NOMO-1 (cell line): ENCODE results near the gene AP1S1.
"Not testable (repeated sequence)": the region's sequence is repeated elsewhere in the genome, so short reads cannot be mapped to it uniquely, and the experiment has no call there.

Experiments
- DNase-seq, 2 experiments: peaks; one replicate each; lab custom pipeline; 2025; ENCODE audit not compliant: unreplicated experiment in 2 of 2; lab: John Stamatoyannopoulos, UW

AP1S1 gene

DNA sequence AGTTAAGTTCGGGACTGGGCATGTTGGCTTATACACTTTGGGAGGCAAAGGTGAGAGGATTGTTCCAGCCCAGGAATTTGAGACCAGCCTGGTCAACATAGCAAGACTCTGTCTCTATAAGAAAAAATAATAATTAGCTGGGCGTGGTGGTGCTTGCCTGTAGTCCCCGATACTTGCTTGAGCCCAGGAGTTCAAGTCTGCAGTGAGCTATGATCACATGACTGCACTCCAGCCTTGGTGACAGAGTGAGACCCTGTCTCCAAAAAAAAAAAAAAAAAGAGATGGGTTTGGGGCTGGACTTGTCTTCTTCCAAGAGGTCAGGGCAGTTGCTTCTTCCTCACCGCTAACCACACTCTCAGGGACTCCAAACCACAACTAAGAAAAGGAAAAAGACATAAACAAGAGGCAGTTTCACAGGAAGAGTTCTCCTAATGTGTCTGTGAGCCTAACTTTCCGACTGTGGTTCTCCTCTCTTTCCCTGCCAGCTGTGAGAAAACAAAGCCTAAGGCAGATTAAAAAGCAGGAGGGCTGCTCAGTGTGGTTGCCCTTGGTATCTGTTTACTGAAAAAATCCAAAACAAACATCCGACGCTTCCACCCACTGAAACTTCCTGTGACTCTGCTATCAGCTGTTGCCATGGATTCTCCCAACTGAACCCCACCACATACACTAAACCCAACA is 29.8 kb upstream of the AP1S1 start:
- DNase-seq = peak; percentile 20 to 51

DNA sequence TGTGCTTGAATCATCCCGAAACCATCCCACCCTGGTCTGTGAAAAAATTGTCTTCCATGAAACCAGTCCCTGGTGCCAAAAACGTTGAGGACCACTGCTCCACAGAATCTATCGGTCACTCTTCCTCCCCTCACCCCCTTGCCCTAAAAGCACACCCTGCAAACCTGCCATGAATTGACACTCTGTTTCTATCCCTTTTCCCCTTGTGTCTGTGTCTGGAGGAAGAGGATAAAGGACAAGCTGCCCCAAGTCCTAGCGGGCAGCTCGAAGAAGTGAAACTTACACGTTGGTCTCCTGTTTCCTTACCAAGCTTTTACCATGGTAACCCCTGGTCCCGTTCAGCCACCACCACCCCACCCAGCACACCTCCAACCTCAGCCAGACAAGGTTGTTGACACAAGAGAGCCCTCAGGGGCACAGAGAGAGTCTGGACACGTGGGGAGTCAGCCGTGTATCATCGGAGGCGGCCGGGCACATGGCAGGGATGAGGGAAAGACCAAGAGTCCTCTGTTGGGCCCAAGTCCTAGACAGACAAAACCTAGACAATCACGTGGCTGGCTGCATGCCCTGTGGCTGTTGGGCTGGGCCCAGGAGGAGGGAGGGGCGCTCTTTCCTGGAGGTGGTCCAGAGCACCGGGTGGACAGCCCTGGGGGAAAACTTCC is 28.2 kb upstream of the AP1S1 start:
- DNase-seq = no peak

DNA sequence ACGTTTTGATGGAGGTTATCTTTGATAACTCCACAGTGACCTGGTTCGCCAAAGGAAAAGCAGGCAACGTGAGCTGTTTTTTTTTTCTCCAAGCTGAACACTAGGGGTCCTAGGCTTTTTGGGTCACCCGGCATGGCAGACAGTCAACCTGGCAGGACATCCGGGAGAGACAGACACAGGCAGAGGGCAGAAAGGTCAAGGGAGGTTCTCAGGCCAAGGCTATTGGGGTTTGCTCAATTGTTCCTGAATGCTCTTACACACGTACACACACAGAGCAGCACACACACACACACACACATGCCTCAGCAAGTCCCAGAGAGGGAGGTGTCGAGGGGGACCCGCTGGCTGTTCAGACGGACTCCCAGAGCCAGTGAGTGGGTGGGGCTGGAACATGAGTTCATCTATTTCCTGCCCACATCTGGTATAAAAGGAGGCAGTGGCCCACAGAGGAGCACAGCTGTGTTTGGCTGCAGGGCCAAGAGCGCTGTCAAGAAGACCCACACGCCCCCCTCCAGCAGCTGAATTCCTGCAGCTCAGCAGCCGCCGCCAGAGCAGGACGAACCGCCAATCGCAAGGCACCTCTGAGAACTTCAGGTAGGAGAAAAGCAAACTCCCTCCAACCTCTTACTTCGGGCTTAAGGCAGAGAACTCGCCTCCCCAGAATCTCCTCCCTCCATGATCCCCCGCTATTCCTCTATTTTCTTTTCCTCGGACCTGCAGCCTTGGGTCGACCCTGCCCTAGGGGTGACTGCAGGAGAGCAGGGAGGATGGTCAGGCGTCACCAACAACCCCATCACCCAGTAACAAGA is 27.4 kb upstream of the AP1S1 start, which contains the start of gene SERPINE1:
TSS of gene SERPINE1 (plus strand) at position 454 of the 809 bp plus-strand sequence. CDS start 1,290 bp downstream, outside the sequence.
- DNase-seq = no peak

GRCh38 chr7:101127460-101128039 is 26.7 kb upstream of the AP1S1 start:
- DNase-seq = no peak

DNA sequence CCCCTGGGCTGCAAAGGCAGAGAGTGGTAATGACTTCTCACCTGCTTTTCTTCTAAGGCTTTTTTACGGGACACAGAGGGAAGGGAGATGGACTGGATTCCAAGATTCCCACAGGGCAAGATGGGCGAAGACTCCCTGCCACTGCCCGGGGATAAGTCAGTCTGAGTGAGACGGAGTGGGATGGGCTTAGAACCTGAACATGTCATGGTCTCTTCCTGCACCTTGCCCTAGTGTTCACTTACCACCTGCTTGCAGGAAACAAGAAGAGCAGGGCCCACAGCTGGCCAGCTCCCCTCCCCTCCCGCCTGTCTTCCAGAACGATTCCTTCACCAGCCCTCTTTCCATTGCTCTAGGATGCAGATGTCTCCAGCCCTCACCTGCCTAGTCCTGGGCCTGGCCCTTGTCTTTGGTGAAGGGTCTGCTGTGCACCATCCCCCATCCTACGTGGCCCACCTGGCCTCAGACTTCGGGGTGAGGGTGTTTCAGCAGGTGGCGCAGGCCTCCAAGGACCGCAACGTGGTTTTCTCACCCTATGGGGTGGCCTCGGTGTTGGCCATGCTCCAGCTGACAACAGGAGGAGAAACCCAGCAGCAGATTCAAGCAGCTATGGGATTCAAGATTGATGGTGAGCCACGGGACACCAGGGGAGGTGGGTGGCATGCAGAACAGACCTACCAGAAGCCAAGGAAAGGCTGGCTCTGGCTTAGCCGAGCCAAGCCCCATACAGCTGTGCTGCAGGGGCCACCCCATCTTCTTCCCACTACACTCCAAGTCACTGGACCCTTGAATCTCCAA is 26.0 kb upstream of the AP1S1 start:
- no peak for DNase-seq

DNA sequence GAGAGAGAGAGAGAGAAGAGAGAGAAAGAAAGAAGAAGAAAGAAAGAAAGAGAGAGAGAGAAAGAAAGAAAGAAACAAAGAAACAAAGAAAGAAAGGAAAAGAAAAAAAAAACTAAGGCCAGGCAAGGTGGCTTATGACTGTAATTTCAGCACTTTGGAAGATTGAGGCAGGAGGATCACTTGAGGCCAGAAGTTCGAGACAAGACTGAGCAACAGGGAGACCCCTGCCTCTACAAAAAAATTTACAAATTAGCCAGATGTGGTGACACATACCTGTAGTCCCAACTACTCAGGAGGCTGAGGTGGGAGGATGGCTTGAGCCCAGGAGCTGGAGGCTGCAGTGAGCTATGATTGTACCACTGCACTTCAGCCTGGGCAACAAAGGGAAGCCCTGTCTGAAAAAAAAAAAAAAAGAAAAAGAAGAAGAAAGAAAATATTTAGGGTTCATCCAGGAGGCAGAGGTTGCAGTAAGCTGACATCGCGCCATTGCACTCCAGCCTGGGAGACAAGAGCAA is 24.6 kb upstream of the AP1S1 start:
- no peak for DNase-seq

DNA sequence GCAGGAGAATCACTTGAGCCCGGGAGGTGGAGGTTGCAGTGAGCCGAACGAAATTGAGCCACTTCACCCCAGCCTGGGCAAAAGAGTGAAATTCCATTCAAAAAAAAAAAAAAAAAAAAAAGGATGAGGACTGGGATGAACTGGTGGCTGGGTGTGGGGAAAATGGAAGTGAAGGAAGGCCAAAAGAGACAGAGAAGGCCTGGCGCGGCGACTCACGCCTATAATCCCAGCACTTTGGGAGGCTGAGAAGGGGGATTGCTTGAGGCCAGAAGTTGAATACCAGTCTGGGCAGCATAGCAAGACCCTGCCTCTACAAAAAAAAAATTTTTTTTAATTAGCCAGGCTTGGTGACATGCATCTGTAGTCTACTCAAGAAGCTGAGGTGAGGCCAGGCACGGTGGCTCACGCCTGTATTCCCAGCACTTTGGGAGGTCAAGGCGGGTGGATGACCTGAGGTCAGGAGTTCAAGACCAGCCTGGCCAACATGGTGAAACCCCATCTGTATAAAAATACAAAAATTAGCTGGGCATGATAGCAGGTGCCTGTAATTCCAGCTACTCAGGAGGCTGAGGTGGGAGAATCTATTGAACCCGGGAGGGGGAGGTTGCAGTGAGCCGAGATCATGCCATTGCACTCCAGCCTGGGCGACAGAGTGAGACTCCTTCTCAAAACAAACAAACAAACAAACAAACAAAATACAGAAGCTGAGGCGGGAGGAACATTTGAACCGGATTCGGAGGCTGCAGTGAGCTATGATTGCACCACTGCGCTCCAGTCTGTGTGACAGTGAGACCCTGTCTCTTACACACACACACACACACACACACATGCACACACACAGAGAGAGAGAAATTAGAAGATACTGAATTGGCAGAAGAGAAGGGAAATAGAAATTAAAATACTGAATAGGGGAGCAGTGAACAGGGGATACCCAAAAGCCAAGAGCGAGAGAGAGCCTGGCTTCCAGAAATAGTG is 21.4 kb upstream of the AP1S1 start:
- not testable (repeated sequence) for DNase-seq

DNA sequence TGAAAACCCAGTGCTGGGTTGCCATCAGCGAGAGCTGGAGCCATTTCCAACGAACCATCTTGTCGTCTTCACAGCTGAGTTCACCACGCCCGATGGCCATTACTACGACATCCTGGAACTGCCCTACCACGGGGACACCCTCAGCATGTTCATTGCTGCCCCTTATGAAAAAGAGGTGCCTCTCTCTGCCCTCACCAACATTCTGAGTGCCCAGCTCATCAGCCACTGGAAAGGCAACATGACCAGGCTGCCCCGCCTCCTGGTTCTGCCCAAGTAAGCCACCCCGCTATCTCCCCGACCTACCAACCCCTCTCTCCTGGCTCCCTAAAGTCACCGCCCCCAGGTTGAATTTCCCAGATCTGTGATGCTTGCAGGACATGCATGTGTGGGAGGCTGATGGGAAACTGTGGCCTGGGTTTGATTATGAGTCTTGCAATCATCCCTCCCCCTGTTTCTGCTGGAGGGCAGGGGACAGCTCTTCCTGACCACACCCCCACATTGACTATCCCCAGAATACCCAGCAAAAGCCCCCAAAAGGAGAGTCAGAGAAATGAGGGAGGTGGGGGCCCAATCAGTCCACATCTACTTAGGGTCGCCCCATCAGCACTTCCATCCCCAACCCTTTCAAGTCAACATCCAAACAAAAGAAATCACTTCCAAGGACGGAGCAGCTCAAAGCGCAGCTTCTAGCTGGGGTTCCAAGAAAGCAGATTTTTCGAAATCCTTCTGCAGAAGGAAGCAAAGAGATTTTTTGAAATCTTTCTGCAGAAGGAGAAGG is 20.5 kb upstream of the AP1S1 start:
- no peak for DNase-seq

DNA sequence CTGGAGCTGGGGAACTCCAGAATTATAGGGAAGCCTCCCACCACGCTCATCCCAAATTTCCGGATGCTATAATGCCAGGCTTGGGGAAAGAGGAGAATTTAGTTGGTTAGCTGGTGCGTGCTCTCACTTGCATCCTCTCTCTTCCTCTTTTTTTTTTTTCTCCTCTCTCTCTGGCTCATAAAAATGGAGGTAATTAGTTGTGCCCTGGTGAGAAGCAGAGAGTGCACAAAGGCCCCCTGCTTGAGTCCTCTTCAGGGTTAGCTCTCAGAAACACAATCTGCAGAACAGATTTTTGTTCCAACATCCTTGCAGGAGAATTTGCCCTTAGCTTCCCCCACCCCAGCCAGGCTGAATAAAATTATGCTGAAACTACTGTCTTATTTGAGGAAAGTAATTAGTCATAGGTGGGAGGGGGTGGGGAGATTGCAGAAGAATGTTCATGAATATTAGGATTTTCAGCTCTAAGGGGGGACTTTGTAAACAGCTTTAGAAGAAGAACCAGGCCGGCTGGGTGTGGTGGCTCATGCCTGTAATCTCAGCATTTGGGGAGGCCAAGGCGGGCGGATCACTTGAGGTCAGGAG is 19.8 kb upstream of the AP1S1 start:
- peak; percentile 61 for DNase-seq

DNA sequence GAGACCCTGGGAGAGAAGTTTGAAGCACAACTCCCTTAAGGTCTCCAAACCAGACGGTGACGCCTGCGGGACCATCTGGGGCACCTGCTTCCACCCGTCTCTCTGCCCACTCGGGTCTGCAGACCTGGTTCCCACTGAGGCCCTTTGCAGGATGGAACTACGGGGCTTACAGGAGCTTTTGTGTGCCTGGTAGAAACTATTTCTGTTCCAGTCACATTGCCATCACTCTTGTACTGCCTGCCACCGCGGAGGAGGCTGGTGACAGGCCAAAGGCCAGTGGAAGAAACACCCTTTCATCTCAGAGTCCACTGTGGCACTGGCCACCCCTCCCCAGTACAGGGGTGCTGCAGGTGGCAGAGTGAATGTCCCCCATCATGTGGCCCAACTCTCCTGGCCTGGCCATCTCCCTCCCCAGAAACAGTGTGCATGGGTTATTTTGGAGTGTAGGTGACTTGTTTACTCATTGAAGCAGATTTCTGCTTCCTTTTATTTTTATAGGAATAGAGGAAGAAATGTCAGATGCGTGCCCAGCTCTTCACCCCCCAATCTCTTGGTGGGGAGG is 16.5 kb upstream of the AP1S1 start:
- no peak for DNase-seq

GRCh38 chr7:101138213-101138870 is 15.9 kb upstream of the AP1S1 start:
- peak; percentile 93 to 98 for DNase-seq

DNA sequence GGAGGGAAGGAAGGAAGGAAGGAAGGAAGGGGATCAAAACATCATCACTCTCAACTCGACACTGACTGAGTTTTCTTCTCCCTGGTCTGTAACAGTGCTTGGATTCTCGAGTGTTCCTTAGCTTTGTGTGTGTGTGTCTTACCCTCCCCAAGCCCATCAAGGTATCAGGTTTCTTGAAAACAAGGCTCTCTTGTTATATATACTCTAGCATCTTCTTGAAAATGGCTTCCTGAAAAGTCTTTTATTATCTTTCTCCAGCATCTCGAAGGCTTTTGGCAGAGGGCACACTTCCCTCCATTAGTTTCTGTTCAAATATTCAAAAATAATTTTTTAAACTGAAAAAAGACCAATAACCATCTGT is 14.0 kb upstream of the AP1S1 start:
- DNase-seq = no peak

GRCh38 chr7:101140746-101141382 is 13.4 kb upstream of the AP1S1 start:
- no peak for DNase-seq

- no peak for DNase-seq
Observed at GRCh38 chr7:101151908-101152651, 2.2 kb upstream of the AP1S1 start.

GRCh38 chr7:101154693-101155102 is 422 bp downstream of the AP1S1 start:
- DNase-seq = no peak

DNA sequence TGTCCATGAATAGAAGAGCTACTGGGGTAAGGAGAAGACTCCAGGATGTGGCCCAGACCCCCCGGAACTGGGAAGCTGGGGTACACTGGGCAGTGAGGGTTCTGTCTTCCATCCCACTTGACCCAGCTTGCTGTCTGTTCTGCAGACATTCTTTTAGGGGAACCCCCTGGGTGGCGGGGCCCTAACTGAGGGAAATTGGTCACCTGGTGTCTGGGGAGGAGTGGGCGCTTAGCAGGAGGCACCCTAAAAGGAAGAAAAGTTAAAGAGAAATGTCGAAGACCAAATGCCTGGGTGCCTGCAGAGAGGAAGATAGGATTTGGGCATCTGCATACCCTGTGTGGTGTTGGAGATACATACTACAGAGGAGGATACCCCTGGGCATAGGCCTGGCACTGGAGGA is 1.0 kb downstream of the AP1S1 start:
- no peak for DNase-seq
